ENCODE data around the gene BTBD7.
A peak's percentile ranks its signal among the peaks of the same experiment; 100 is the strongest.

BTBD7 gene

DNA sequence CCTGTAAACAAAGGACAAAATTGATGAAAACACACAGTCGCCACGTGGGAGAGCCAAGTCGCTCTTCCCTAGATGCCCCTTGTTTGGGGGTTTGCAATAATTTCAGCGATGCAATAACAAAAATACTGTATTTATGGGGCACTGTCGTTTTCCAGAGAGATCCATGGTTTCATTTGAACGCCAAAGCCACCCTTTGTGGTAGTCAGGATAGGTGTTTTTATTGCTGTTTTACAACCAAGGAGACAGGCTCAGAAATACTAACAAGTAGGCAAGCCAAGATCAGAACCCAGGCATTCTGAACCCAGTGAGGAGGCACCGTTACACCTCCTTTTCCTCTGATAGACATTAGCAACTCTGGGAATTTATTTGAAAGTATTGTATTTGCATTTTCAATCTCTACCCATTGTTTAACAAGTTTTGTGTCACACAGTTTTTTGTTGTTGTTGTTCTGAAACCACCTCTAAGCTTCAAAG is 831 bp upstream of the BTBD7 start:
- ATAC-seq, result no peak
- TF ChIP-seq CREB5 (CRISPR knock-in tag; IDR thresholded peaks at IDR 0.05; ENCODE audit: low read depth) (no peak), ZFP3 (CRISPR knock-in tag; IDR thresholded peaks at IDR 0.05) (no peak), PPARA (CRISPR knock-in tag; IDR thresholded peaks at IDR 0.05; ENCODE audit: borderline replicate concordance) (no peak), BACH2 (CRISPR knock-in tag; IDR thresholded peaks at IDR 0.05; ENCODE audit: borderline replicate concordance) (no peak), TOX (CRISPR knock-in tag; IDR thresholded peaks at IDR 0.05; ENCODE audit: borderline replicate concordance) (no peak), ZC3H10 (CRISPR knock-in tag; IDR thresholded peaks at IDR 0.05) (no peak), RARB (CRISPR knock-in tag; IDR thresholded peaks at IDR 0.05) (no peak), CSDC2 (CRISPR knock-in tag; IDR thresholded peaks at IDR 0.05) (no peak), TCF4 (CRISPR knock-in tag; IDR thresholded peaks at IDR 0.05; ENCODE audit: borderline replicate concordance) (no peak)
- TF ChIP-seq, protein P1, sequence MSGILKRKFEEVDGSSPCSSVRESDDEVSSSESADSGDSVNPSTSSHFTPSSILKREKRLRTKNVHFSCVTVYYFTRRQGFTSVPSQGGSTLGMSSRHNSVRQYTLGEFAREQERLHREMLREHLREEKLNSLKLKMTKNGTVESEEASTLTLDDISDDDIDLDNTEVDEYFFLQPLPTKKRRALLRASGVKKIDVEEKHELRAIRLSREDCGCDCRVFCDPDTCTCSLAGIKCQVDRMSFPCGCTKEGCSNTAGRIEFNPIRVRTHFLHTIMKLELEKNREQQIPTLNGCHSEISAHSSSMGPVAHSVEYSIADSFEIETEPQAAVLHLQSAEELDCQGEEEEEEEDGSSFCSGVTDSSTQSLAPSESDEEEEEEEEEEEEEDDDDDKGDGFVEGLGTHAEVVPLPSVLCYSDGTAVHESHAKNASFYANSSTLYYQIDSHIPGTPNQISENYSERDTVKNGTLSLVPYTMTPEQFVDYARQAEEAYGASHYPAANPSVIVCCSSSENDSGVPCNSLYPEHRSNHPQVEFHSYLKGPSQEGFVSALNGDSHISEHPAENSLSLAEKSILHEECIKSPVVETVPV (CRISPR knock-in tag; IDR thresholded peaks at IDR 0.05), result no peak
- TF ChIP-seq, protein P2, sequence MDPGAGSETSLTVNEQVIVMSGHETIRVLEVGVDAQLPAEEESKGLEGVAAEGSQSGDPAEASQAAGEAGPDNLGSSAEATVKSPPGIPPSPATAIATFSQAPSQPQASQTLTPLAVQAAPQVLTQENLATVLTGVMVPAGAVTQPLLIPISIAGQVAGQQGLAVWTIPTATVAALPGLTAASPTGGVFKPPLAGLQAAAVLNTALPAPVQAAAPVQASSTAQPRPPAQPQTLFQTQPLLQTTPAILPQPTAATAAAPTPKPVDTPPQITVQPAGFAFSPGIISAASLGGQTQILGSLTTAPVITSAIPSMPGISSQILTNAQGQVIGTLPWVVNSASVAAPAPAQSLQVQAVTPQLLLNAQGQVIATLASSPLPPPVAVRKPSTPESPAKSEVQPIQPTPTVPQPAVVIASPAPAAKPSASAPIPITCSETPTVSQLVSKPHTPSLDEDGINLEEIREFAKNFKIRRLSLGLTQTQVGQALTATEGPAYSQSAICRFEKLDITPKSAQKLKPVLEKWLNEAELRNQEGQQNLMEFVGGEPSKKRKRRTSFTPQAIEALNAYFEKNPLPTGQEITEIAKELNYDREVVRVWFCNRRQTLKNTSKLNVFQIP (CRISPR knock-in tag; IDR thresholded peaks at IDR 0.05; ENCODE audit: borderline replicate concordance, low read depth), result no peak

- peak; percentile 77 for ATAC-seq
- no peak for TF ChIP-seq GLIS3 (CRISPR knock-in tag; IDR thresholded peaks at IDR 0.05)
- no peak for TF ChIP-seq ZC3H10 (CRISPR knock-in tag; IDR thresholded peaks at IDR 0.05)
- TF ChIP-seq, protein P2 (CRISPR knock-in tag; IDR thresholded peaks at IDR 0.05; ENCODE audit: borderline replicate concordance, low read depth), result no peak
- TF ChIP-seq PATZ1 (CRISPR knock-in tag; IDR thresholded peaks at IDR 0.05; ENCODE audit: borderline replicate concordance), result no peak
Observed at GRCh38 chr14:93332397-93332852, 411 bp downstream of the BTBD7 start.

- TF ChIP-seq TCF4 (CRISPR knock-in tag; IDR thresholded peaks at IDR 0.05; ENCODE audit: borderline replicate concordance) (no peak), PPARA (CRISPR knock-in tag; IDR thresholded peaks at IDR 0.05; ENCODE audit: borderline replicate concordance) (no peak)
- TF ChIP-seq, protein P2 (CRISPR knock-in tag; IDR thresholded peaks at IDR 0.05; ENCODE audit: borderline replicate concordance, low read depth), result no peak
- peak; percentile 2; the same call in 1 of the 3 replicates for ATAC-seq
Observed at GRCh38 chr14:93331728-93332396, 974 bp downstream of the BTBD7 start.

GRCh38 chr14:93331002-93331727 is 1.7 kb downstream of the BTBD7 start:
- no peak for ATAC-seq
- TF ChIP-seq ZNF8 (CRISPR knock-in tag; IDR thresholded peaks at IDR 0.05), result no peak
- no peak for TF ChIP-seq ZFP3 (CRISPR knock-in tag; IDR thresholded peaks at IDR 0.05)
- no peak for TF ChIP-seq ZFP30 (CRISPR knock-in tag; IDR thresholded peaks at IDR 0.05)
- TF ChIP-seq ARNTL (CRISPR knock-in tag; IDR thresholded peaks at IDR 0.05; ENCODE audit: borderline replicate concordance, low read depth), result no peak
- TF ChIP-seq TCF4 (CRISPR knock-in tag; IDR thresholded peaks at IDR 0.05; ENCODE audit: borderline replicate concordance), result no peak
- no peak for TF ChIP-seq ISL1 (CRISPR knock-in tag; IDR thresholded peaks at IDR 0.05)
- TF ChIP-seq ZC3H10 (CRISPR knock-in tag; IDR thresholded peaks at IDR 0.05), result no peak
- no peak for TF ChIP-seq GLIS3 (CRISPR knock-in tag; IDR thresholded peaks at IDR 0.05)
- TF ChIP-seq PATZ1 (CRISPR knock-in tag; IDR thresholded peaks at IDR 0.05; ENCODE audit: borderline replicate concordance), result no peak
